GM18858 (cell line): Measurements from ENCODE around the gene RAB27A.
"Not testable (repeated sequence)": the region's sequence is repeated elsewhere in the genome, so short reads cannot be mapped to it uniquely, and the experiment has no call there.

ENCODE experiments used
- ATAC-seq: cut with Tn5 transposase; IDR thresholded peaks from one replicate; pipeline ENCODE4 v1.9.1; 2021; ENCODE audit not compliant: unreplicated experiment

Gene RAB27A

GRCh38 chr15:55289746-55290527, at the start of gene RAB27A:
Gene RAB27A, minus strand, starts transcription at chr15:55289813. Its CDS starts 54,879 bp downstream, at chr15:55234934.
- peak; percentile 56 for ATAC-seq

- ATAC-seq, result no peak
These were observed 47.5 kb upstream of the RAB27A start for GRCh38 chr15:55337160-55337559.

- no peak for ATAC-seq
These were observed 45.4 kb upstream of the RAB27A start for GRCh38 chr15:55334997-55335396.

- ATAC-seq, result no peak
These were observed 44.8 kb upstream of the RAB27A start for GRCh38 chr15:55334371-55334770.

GRCh38 chr15:55327387-55327786, 37.8 kb upstream of the RAB27A start:
- ATAC-seq, result no peak

- no peak for ATAC-seq
These were observed 32.9 kb upstream of the RAB27A start for GRCh38 chr15:55322467-55322866.

GRCh38 chr15:55320963-55321362, 31.4 kb upstream of the RAB27A start:
- no peak for ATAC-seq

- ATAC-seq, result no peak
These were observed 30.6 kb upstream of the RAB27A start for GRCh38 chr15:55320238-55320550.

GRCh38 chr15:55319537-55320237, 30.1 kb upstream of the RAB27A start:
- ATAC-seq, result peak; percentile 47

GRCh38 chr15:55318588-55319494, 29.2 kb upstream of the RAB27A start, which contains the start of the genes PIGB and PIGBOS1:
Gene PIGB, plus strand, starts transcription at chr15:55319222. Its CDS starts 29 bp downstream, at chr15:55319251.
Gene PIGBOS1, minus strand, starts transcription at chr15:55319123. Its CDS starts 1,331 bp downstream, at chr15:55317792.
- ATAC-seq, result peak; percentile 73

GRCh38 chr15:55302801-55303200, 13.2 kb upstream of the RAB27A start:
- ATAC-seq, result not testable (repeated sequence)

GRCh38 chr15:55297315-55297714, 7.7 kb upstream of the RAB27A start:
- no peak for ATAC-seq

GRCh38 chr15:55290528-55291057, 980 bp upstream of the RAB27A start:
- ATAC-seq, result peak; percentile 59

- ATAC-seq, result peak; percentile 21
These were observed 435 bp downstream of the RAB27A start for GRCh38 chr15:55289011-55289745.

- ATAC-seq, result no peak
These were observed 1.5 kb downstream of the RAB27A start for GRCh38 chr15:55288006-55288717.

- not testable (repeated sequence) for ATAC-seq
These were observed 3.0 kb downstream of the RAB27A start for GRCh38 chr15:55286442-55287189.

- no peak for ATAC-seq
These were observed 5.2 kb downstream of the RAB27A start for GRCh38 chr15:55284426-55284825.

- no peak for ATAC-seq
These were observed 6.0 kb downstream of the RAB27A start for GRCh38 chr15:55283379-55284147.
